Thoracic aorta (tissue), 2 donors: ENCODE measurements around the gene VEGFA. TPM values are rescaled to one million over a fixed set of nuclear protein-coding genes. Genes with fewer than 3 reads are reported as not detected.

Experiments
- ATAC-seq: fragments of 150-250 bp; one replicate; pipeline ENCODE4 v1.8.0; 2017; ENCODE audit warnings: low read depth; ENCODE audit not compliant: insufficient number of reproducible peaks, low FRiP score
- DNase-seq: peaks from one replicate; pipeline ENCODE4 v3.0.0-alpha.2; 2020; ENCODE audit warnings: low spot score
- H3K27ac ChIP-seq, 2 donors: fragments of 200-600 bp; sonication (generic); 1 replicate in 1 of 2; 2 replicates in 1 of 2; pipeline ENCODE4 v1.5.1; 2016; ENCODE audit warnings: mild to moderate bottlenecking in 2 of 2, moderate library complexity in 2 of 2
- H3K27me3 ChIP-seq: fragments of 200-600 bp; sonication (generic); replicated peaks from 2 replicates; pipeline ENCODE4 v1.6.0; 2016; ENCODE audit warnings: mild to moderate bottlenecking; ENCODE audit not compliant: insufficient read depth
- H3K36me3 ChIP-seq: fragments of 200-600 bp; sonication (generic); one replicate; pipeline ENCODE4 v1.5.1; 2016
- H3K4me1 ChIP-seq, 2 donors: fragments of 200-600 bp; sonication (generic); 1 replicate in 1 of 2; 2 replicates in 1 of 2; pipeline versions ENCODE4 v1.5.1 to v1.6.0; 2016; ENCODE audit warnings: low read depth in 2 of 2, mild to moderate bottlenecking in 1 of 2; ENCODE audit not compliant: control insufficient read depth in 1 of 2
- H3K4me3 ChIP-seq: fragments of 200-600 bp; sonication (generic); 2 replicates; pipeline ENCODE4 v1.5.1; 2016; ENCODE audit warnings: mild to moderate bottlenecking
- H3K9me3 ChIP-seq: fragments of 200-600 bp; sonication (generic); 2 replicates; pipeline ENCODE4 v1.5.1; 2016
- total RNA-seq, 2 donors: library from RNA; depleted of rRNA; stranded (reverse); fragments of >200 nt; gene quantifications; one replicate each; pipeline versions ENCODE4 v1.1.0 to v1.2.3, GENCODE V29; 2016
- TF ChIP-seq, protein P1 (sequence below): fragments of 200-600 bp; sonication (generic); IDR thresholded peaks from one replicate; pipeline ENCODE4 v1.5.1; 2019; ENCODE audit warnings: antibody characterized with exemption

Gene VEGFA
- total RNA-seq, 2 donors from 2014 or later, result 36.0 to 117 TPM

- Histone ChIP-seq H3K27ac (no peak overlapping the region), H3K4me3 (no peak overlapping the region), H3K9me3 (no peaks in the 10 kb centered on the region), H3K4me1 (no peaks in the 10 kb centered on the region), H3K36me3 (no peaks in the 10 kb centered on the region), H3K27me3 (no peaks in the 10 kb centered on the region)
- DNase-seq (no peak), ATAC-seq (no peak)
- TF ChIP-seq, protein P1, sequence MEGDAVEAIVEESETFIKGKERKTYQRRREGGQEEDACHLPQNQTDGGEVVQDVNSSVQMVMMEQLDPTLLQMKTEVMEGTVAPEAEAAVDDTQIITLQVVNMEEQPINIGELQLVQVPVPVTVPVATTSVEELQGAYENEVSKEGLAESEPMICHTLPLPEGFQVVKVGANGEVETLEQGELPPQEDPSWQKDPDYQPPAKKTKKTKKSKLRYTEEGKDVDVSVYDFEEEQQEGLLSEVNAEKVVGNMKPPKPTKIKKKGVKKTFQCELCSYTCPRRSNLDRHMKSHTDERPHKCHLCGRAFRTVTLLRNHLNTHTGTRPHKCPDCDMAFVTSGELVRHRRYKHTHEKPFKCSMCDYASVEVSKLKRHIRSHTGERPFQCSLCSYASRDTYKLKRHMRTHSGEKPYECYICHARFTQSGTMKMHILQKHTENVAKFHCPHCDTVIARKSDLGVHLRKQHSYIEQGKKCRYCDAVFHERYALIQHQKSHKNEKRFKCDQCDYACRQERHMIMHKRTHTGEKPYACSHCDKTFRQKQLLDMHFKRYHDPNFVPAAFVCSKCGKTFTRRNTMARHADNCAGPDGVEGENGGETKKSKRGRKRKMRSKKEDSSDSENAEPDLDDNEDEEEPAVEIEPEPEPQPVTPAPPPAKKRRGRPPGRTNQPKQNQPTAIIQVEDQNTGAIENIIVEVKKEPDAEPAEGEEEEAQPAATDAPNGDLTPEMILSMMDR, result no peak
These were observed 30.9 kb downstream of the VEGFA start for GRCh38 chr6:43800746-43801494.

GRCh38 chr6:43801495-43802181, 31.6 kb downstream of the VEGFA start:
- TF ChIP-seq, protein P1, result no peak
- Histone ChIP-seq H3K4me1 (no peaks in the 10 kb centered on the region), H3K36me3 (no peaks in the 10 kb centered on the region), H3K27ac (no peak overlapping the region), H3K9me3 (no peaks in the 10 kb centered on the region), H3K27me3 (no peaks in the 10 kb centered on the region), H3K4me3 (no peak overlapping the region)
- ATAC-seq (no peak), DNase-seq (no peak)

GRCh38 chr6:43803055-43803782, 33.2 kb downstream of the VEGFA start:
- ATAC-seq, result no peak
- no peaks in the 10 kb centered on the region for H3K9me3 ChIP-seq
- no peaks in the 10 kb centered on the region for H3K36me3 ChIP-seq
- H3K4me1 ChIP-seq, result no peaks in the 10 kb centered on the region
- TF ChIP-seq, protein P1, result no peak
- DNase-seq, result no peak
- no peak overlapping the region for H3K27ac ChIP-seq
- no peaks in the 10 kb centered on the region for H3K27me3 ChIP-seq
- no peak overlapping the region for H3K4me3 ChIP-seq

DNA sequence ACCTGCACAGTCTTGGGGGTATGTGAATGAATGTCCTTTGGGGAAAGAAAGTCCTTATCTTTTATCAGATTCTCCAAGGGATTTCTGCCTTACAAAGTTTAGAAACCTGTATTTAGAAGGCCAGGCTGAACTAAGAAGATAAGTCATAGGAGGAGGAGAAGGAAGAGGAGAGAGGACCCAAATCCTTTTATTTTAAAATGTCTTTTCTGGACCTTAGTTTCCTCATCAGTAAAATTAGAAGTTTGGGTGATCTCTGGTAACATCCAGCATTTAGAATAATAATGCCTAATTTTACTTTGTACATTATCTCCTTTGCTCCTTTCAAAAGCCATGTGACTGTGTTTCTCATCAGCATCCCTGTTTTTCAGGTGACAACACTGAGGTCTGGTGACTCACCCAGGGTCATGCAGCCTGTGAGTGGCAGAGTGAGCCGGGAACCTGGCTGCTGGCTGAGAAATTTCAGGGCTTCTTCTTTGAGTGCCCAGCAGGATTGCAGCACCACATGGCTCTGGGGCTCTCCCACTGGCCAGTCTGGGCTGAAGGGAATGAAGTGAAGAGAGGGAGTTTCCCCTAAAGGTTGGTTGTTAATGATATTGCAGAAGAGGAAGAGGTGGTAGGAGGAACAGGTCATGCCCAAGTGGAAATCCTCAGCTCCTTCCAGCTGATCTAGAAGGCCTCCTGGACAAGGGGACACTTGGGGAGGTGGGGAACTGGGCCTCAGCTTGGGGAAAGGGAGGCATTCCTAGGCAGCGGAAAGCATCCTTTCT, 34.0 kb downstream of the VEGFA start:
- no peak overlapping the region for H3K27ac ChIP-seq
- TF ChIP-seq, protein P1, result no peak
- ATAC-seq, result no peak
- no peaks in the 10 kb centered on the region for H3K27me3 ChIP-seq
- H3K9me3 ChIP-seq, result no peaks in the 10 kb centered on the region
- no peak overlapping the region for H3K4me3 ChIP-seq
- H3K4me1 ChIP-seq, result no peaks in the 10 kb centered on the region
- no peak for DNase-seq
- no peaks in the 10 kb centered on the region for H3K36me3 ChIP-seq
